Activated CD4-positive, alpha-beta memory T cell treated with anti-CD3 and anti-CD28 coated beads, Interleukin-2, amount 10 ng/mL, durations not matched to agents 7 days and 5 days (primary cell): ENCODE measurements around the gene PDE4B. TPM values are rescaled to one million over a fixed set of nuclear protein-coding genes. Genes with fewer than 3 reads are reported as not detected.

Source experiments
- CTCF ChIA-PET: fragments of 350-600 bp; sonication (Branson Sonifier 250); formaldehyde crosslinking; loops from one replicate; lab custom pipeline; 2021; ENCODE audit warnings: antibody characterized with exemption, inconsistent platforms; lab: Charles Lee
- POLR2A ChIA-PET: fragments of 350-600 bp; sonication (Branson Sonifier 250); formaldehyde crosslinking; loops from one replicate; lab custom pipeline; 2021; ENCODE audit warnings: antibody characterized with exemption; lab: Charles Lee
- DNase-seq: peaks from one replicate; pipeline ENCODE4 v3.0.0-alpha.2; 2020
- H3K27ac Mint-ChIP-seq: one replicate; pipeline ENCODE4 v1.8.0; 2021; ENCODE audit warnings: mild to moderate bottlenecking, mixed read lengths
- H3K27me3 Mint-ChIP-seq: one replicate; pipeline ENCODE4 v1.8.0; 2021; ENCODE audit warnings: mixed read lengths
- H3K36me3 Mint-ChIP-seq: one replicate; pipeline ENCODE4 v1.8.0; 2021; ENCODE audit warnings: low read depth, mixed read lengths
- H3K4me1 Mint-ChIP-seq: one replicate; pipeline ENCODE4 v1.8.0; 2021; ENCODE audit warnings: mixed read lengths
- H3K4me3 Mint-ChIP-seq: one replicate; pipeline ENCODE4 v1.8.0; 2021; ENCODE audit warnings: mild to moderate bottlenecking, mixed read lengths
- H3K9me3 Mint-ChIP-seq: one replicate; pipeline ENCODE4 v1.8.0; 2021; ENCODE audit warnings: mixed read lengths
- total RNA-seq, 2 experiments: library from RNA; stranded (reverse); gene quantifications; one replicate each; pipeline ENCODE4 v1.2.3, GENCODE V29; 2021

Gene PDE4B
- total RNA-seq, 2 experiments from 2014 or later: 46.8 to 48.0 TPM

GRCh38 chr1:66335859-66336640 lies 543.4 kb downstream of the PDE4B start:
- H3K4me3 Mint-ChIP-seq: peak overlapping the region; percentile 98
- peaks cover 44% of the 10 kb centered on the region for H3K4me1 Mint-ChIP-seq
- peak overlapping the region; percentile 93 for H3K27ac Mint-ChIP-seq
- no peaks in the 10 kb centered on the region for H3K9me3 Mint-ChIP-seq
- peaks cover 68% of the 10 kb centered on the region for H3K36me3 Mint-ChIP-seq
- H3K27me3 Mint-ChIP-seq: no peaks in the 10 kb centered on the region
- CTCF ChIA-PET: interaction anchor here (0.7 to 7.7 kb wide), 11 partner anchors 11 to 110 kb away, joined by 3 to 58 read pairs (median 5); no protein-coding TSS in a partner anchor
- POLR2A ChIA-PET: interaction anchor here (0.8 to 11.2 kb wide), 20 partner anchors 12 to 916 kb away, joined by 3 to 255 read pairs (median 7); partner anchors contain the start of genes LEPR and LEPROT
- DNase-seq: peak; percentile 78

- Mint-ChIP-seq H3K4me3 (peak overlapping the region; percentile 98), H3K9me3 (no peaks in the 10 kb centered on the region), H3K27ac (peak overlapping the region; percentile 93), H3K36me3 (peaks cover 73% of the 10 kb centered on the region), H3K27me3 (no peaks in the 10 kb centered on the region), H3K4me1 (peaks cover 49% of the 10 kb centered on the region)
- DNase-seq: no peak
- POLR2A ChIA-PET: interaction anchor here (0.9 to 11.2 kb wide), 17 partner anchors 11 to 595 kb away, joined by 3 to 255 read pairs (median 6); no protein-coding TSS in a partner anchor
- CTCF ChIA-PET: interaction anchor here (0.7 to 7.7 kb wide), 6 partner anchors 10 to 109 kb away, joined by 3 to 58 read pairs (median 4); no protein-coding TSS in a partner anchor
These were observed 543.9 kb downstream of the PDE4B start for GRCh38 chr1:66336641-66336990.

- POLR2A ChIA-PET: interaction anchor here (0.9 to 11.2 kb wide), 13 partner anchors 11 to 109 kb away, joined by 3 to 255 read pairs (median 6); no protein-coding TSS in a partner anchor
- no peaks in the 10 kb centered on the region for H3K27me3 Mint-ChIP-seq
- peak overlapping the region; percentile 93 for H3K27ac Mint-ChIP-seq
- H3K4me1 Mint-ChIP-seq: peaks cover 49% of the 10 kb centered on the region
- H3K4me3 Mint-ChIP-seq: peak overlapping the region; percentile 98
- DNase-seq: no peak
- no peaks in the 10 kb centered on the region for H3K9me3 Mint-ChIP-seq
- peaks cover 76% of the 10 kb centered on the region for H3K36me3 Mint-ChIP-seq
- CTCF ChIA-PET: interaction anchor here (1.1 to 7.7 kb wide), 3 partner anchors 93 to 108 kb away, joined by 3 to 58 read pairs (median 4); no protein-coding TSS in a partner anchor
These were observed 544.6 kb downstream of the PDE4B start for GRCh38 chr1:66337249-66337648.

GRCh38 chr1:66339944-66340343 lies 547.2 kb downstream of the PDE4B start:
- H3K27ac Mint-ChIP-seq: peak overlapping the region; percentile 73
- ChIA-PET CTCF (interaction anchor here (0.7 to 2.3 kb wide), 7 partner anchors 10 to 106 kb away, joined by 3 to 7 read pairs (median 4); no protein-coding TSS in a partner anchor), POLR2A (interaction anchor here (0.6 to 11.2 kb wide), 7 partner anchors 8 to 106 kb away, joined by 3 to 255 read pairs (median 3); no protein-coding TSS in a partner anchor)
- H3K4me3 Mint-ChIP-seq: peak overlapping the region; percentile 64
- no peak for DNase-seq
- H3K36me3 Mint-ChIP-seq: peaks cover 65% of the 10 kb centered on the region
- peaks cover 72% of the 10 kb centered on the region for H3K4me1 Mint-ChIP-seq
- no peaks in the 10 kb centered on the region for H3K27me3 Mint-ChIP-seq
- no peaks in the 10 kb centered on the region for H3K9me3 Mint-ChIP-seq

GRCh38 chr1:66341446-66342089 lies 548.9 kb downstream of the PDE4B start:
- no peaks in the 10 kb centered on the region for H3K27me3 Mint-ChIP-seq
- no peaks in the 10 kb centered on the region for H3K9me3 Mint-ChIP-seq
- H3K4me3 Mint-ChIP-seq: peak overlapping the region; percentile 64
- H3K4me1 Mint-ChIP-seq: peaks cover 83% of the 10 kb centered on the region
- peaks cover 65% of the 10 kb centered on the region for H3K36me3 Mint-ChIP-seq
- H3K27ac Mint-ChIP-seq: peak overlapping the region; percentile 74
- ChIA-PET POLR2A (interaction anchor here (0.9 to 13.6 kb wide), 9 partner anchors 6 to 104 kb away, joined by 3 to 255 read pairs (median 5); no protein-coding TSS in a partner anchor), CTCF (interaction anchor here (0.7 to 3.9 kb wide), 8 partner anchors 9 to 103 kb away, joined by 4 to 32 read pairs (median 8); no protein-coding TSS in a partner anchor)
- DNase-seq: no peak

GRCh38 chr1:66342707-66343106 lies 550.0 kb downstream of the PDE4B start:
- H3K9me3 Mint-ChIP-seq: no peaks in the 10 kb centered on the region
- peak overlapping the region; percentile 31 for H3K4me3 Mint-ChIP-seq
- H3K27ac Mint-ChIP-seq: peak overlapping the region; percentile 68
- H3K36me3 Mint-ChIP-seq: peaks cover 59% of the 10 kb centered on the region
- ChIA-PET POLR2A (interaction anchor here (0.9 to 13.6 kb wide), 10 partner anchors 7 to 96 kb away, joined by 3 to 255 read pairs (median 4); no protein-coding TSS in a partner anchor), CTCF (interaction anchor here (0.6 to 3.9 kb wide), 12 partner anchors 8 to 582 kb away, joined by 3 to 32 read pairs (median 4); partner anchors contain the start of genes DNAI4 and MIER1)
- H3K4me1 Mint-ChIP-seq: peaks cover 83% of the 10 kb centered on the region
- no peaks in the 10 kb centered on the region for H3K27me3 Mint-ChIP-seq
- DNase-seq: no peak

- no peaks in the 10 kb centered on the region for H3K27me3 Mint-ChIP-seq
These were observed 551.1 kb downstream of the PDE4B start for GRCh38 chr1:66343569-66344325.

GRCh38 chr1:66346057-66346795 lies 553.5 kb downstream of the PDE4B start:
- ChIA-PET CTCF (interaction anchor here (0.8 to 4.1 kb wide), 5 partner anchors 10 to 72 kb away, joined by 3 to 11 read pairs (median 4); no protein-coding TSS in a partner anchor), POLR2A (interaction anchor here (0.6 to 13.6 kb wide), 9 partner anchors 11 to 100 kb away, joined by 3 to 255 read pairs (median 6); no protein-coding TSS in a partner anchor)
- Mint-ChIP-seq H3K4me1 (peaks cover 91% of the 10 kb centered on the region), H3K36me3 (peaks cover 45% of the 10 kb centered on the region), H3K9me3 (no peaks in the 10 kb centered on the region), H3K4me3 (peak overlapping the region; percentile 31), H3K27ac (peak overlapping the region; percentile 55), H3K27me3 (no peaks in the 10 kb centered on the region)
- DNase-seq: no peak

More at GRCh38 chr1:66343569-66344325, 551.1 kb downstream of the PDE4B start:
- ChIA-PET POLR2A (interaction anchor here (0.7 to 13.6 kb wide), 8 partner anchors 7 to 69 kb away, joined by 3 to 255 read pairs (median 6); no protein-coding TSS in a partner anchor), CTCF (interaction anchor here (1.2 to 4.1 kb wide), 9 partner anchors 7 to 101 kb away, joined by 3 to 32 read pairs (median 9); no protein-coding TSS in a partner anchor)
- H3K4me3 Mint-ChIP-seq: peak overlapping the region; percentile 5
- no peaks in the 10 kb centered on the region for H3K9me3 Mint-ChIP-seq
- peaks cover 83% of the 10 kb centered on the region for H3K4me1 Mint-ChIP-seq
- peaks cover 51% of the 10 kb centered on the region for H3K36me3 Mint-ChIP-seq
- peak overlapping the region; percentile 8 for H3K27ac Mint-ChIP-seq
- DNase-seq: no peak

- ChIA-PET CTCF (interaction anchor here (0.8 to 4.1 kb wide), 8 partner anchors 11 to 104 kb away, joined by 3 to 11 read pairs (median 4); no protein-coding TSS in a partner anchor), POLR2A (interaction anchor here (0.6 to 13.6 kb wide), 9 partner anchors 11 to 100 kb away, joined by 3 to 255 read pairs (median 4); no protein-coding TSS in a partner anchor)
- Mint-ChIP-seq H3K4me3 (no peak overlapping the region), H3K27me3 (no peaks in the 10 kb centered on the region), H3K36me3 (peaks cover 44% of the 10 kb centered on the region), H3K9me3 (no peaks in the 10 kb centered on the region), H3K4me1 (peaks cover 91% of the 10 kb centered on the region), H3K27ac (peak overlapping the region; percentile 55)
- DNase-seq: no peak
These were observed 554.2 kb downstream of the PDE4B start for GRCh38 chr1:66346873-66347272.

GRCh38 chr1:66348776-66349175 lies 556.1 kb downstream of the PDE4B start:
- Mint-ChIP-seq H3K27ac (peak overlapping the region; percentile 80), H3K36me3 (peaks cover 52% of the 10 kb centered on the region), H3K27me3 (no peaks in the 10 kb centered on the region), H3K4me3 (peak overlapping the region; percentile 66), H3K9me3 (no peaks in the 10 kb centered on the region), H3K4me1 (peaks cover 96% of the 10 kb centered on the region)
- DNase-seq: no peak
- ChIA-PET POLR2A (interaction anchor here (1.3 to 13.6 kb wide), 3 partner anchors 14 to 67 kb away, joined by 5 to 255 read pairs (median 44); no protein-coding TSS in a partner anchor), CTCF (interaction anchor here (2.7 to 2.8 kb wide), 2 partner anchors 20 to 88 kb away, joined by 9 to 17 read pairs; no protein-coding TSS in a partner anchor)
